ACC112 (cell line): ENCODE results near the gene SLC37A2.

Experiments used
- H2AFZ ChIP-seq: fragments of 200-600 bp; sonication (generic); one replicate; pipeline ENCODE4 v1.6.0; 2017; ENCODE audit warnings: antibody characterized with exemption, low read length; ENCODE audit not compliant: unreplicated experiment
- H3K27ac ChIP-seq: fragments of 200-600 bp; sonication (generic); 2 replicates; pipeline ENCODE4 v1.5.1; 2014; ENCODE audit warnings: low read depth, mild to moderate bottlenecking, antibody characterized with exemption, low read length, moderate library complexity
- H3K27me3 ChIP-seq: fragments of 200-600 bp; sonication (generic); 2 replicates; pipeline ENCODE4 v1.6.1; 2014; ENCODE audit warnings: mild to moderate bottlenecking, antibody characterized with exemption, low read length, moderate library complexity, mixed read lengths; ENCODE audit not compliant: insufficient read depth
- H3K36me3 ChIP-seq: fragments of 200-600 bp; sonication (generic); 2 replicates; pipeline ENCODE4 v1.6.1; 2016; ENCODE audit warnings: mild to moderate bottlenecking, antibody characterized with exemption, low read length, moderate library complexity, mixed read lengths; ENCODE audit not compliant: insufficient read depth
- H3K4me1 ChIP-seq: fragments of 200-600 bp; sonication (generic); one replicate; pipeline ENCODE4 v1.6.1; 2016; ENCODE audit warnings: low read length, mixed read lengths; ENCODE audit not compliant: insufficient read depth, unreplicated experiment, control insufficient read depth
- H3K4me3 ChIP-seq: fragments of 200-600 bp; sonication (generic); 2 replicates; pipeline ENCODE4 v1.5.1; 2014; ENCODE audit warnings: mild to moderate bottlenecking, low read depth, low read length
- H3K79me2 ChIP-seq: fragments of 200-600 bp; sonication (generic); one replicate; pipeline ENCODE4 v1.6.0; 2016; ENCODE audit warnings: low read length; ENCODE audit not compliant: control insufficient read depth, unreplicated experiment, insufficient read depth

SLC37A2 gene

DNA sequence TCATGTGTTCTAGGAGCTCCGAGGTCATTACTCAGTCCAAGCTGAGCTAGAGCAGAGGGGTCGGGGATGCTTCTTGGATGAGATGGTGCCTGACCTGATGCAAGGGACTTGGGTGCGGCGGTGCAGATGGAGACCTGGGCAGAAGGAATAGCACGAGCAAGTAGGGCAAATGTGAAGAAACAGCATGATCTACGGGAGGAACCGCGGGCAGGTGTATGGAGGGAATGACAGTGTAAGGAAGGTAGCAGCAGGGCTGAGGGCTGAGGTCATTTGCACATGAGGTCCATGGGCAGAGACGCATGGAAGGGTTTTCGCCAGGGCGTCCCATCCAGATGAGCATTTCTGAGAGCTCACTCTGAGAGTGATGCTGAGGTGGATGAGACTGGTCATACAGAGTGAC is 14.9 kb downstream of the SLC37A2 start:
- H3K27me3 ChIP-seq = no peaks in the 10 kb centered on the region
- peaks cover 11% of the 10 kb centered on the region for H3K4me1 ChIP-seq
- H3K27ac ChIP-seq = no peak overlapping the region
- H3K79me2 ChIP-seq = no peaks in the 10 kb centered on the region
- H3K4me3 ChIP-seq = no peak overlapping the region
- no peak overlapping the region for H2AFZ ChIP-seq
- no peaks in the 10 kb centered on the region for H3K36me3 ChIP-seq

DNA sequence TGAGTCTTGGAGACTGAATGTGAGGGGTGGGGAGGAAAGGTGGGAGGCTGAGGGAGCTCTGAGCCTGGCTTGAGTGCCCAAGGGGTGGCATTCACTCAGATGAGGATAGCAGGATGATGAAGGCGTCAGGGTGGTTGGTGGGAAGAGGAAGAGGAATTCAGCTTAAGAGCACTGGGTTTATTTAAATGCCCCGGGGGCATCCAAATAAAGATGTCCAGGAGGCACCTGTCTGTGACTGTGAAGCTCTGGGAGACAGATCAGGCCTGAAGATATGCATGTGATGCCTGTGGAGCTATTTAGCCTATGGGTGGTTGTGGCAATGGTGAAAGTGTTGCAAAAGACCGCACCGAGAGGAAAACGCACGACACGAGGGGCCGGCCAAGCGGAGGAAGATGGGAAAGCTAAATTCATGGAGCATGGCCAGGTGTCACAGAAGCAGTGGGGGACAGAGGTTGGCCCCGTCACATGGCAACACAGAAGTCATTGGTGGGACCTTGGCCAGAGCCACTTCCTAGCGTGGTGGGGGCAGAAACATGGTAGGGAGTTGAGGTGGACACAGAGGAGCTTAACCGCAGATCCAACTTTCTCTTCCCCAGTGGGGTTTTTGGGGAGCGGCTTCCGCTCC is 15.5 kb downstream of the SLC37A2 start:
- no peaks in the 10 kb centered on the region for H3K36me3 ChIP-seq
- H3K4me1 ChIP-seq = peaks cover 17% of the 10 kb centered on the region
- H2AFZ ChIP-seq = no peak overlapping the region
- H3K27ac ChIP-seq = no peak overlapping the region
- H3K27me3 ChIP-seq = no peaks in the 10 kb centered on the region
- H3K4me3 ChIP-seq = no peak overlapping the region
- no peaks in the 10 kb centered on the region for H3K79me2 ChIP-seq

DNA sequence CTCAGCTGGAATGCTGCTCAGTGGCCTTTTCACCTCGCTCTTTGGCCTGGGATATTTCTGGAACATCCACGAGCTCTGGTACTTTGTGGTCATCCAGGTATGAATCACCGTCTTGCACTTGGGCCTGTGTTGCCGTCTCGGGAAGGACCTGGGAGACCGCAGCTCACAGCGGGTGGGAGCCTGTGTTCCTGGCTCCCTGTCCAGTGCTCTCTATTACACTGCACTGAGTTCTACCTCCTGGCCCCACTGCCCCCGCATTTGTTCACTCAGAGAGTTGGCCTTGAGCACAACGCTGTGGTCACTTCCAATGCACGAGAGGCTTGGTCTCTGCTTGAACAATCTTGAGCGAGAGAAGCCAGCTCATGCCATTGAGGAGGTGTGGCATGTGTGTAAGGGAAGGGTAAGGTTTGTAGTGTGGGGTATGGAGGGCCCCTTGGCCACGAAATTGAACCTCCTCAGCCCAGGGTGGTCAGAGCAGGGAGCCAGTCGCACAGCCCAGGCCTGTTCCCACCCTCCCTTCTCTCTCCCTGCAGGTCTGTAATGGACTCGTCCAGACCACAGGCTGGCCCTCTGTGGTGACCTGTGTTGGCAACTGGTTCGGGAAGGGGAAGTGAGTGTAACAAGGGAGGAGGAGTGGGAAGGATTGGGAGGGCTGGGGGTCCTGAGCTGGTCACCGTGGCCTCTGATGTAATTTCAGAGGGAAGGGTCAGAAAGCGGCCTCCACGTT is 16.2 kb downstream of the SLC37A2 start:
- H3K27me3 ChIP-seq = no peaks in the 10 kb centered on the region
- H3K79me2 ChIP-seq = no peaks in the 10 kb centered on the region
- peaks cover 21% of the 10 kb centered on the region for H3K4me1 ChIP-seq
- no peak overlapping the region for H3K4me3 ChIP-seq
- H2AFZ ChIP-seq = no peak overlapping the region
- H3K36me3 ChIP-seq = no peaks in the 10 kb centered on the region
- no peak overlapping the region for H3K27ac ChIP-seq

DNA sequence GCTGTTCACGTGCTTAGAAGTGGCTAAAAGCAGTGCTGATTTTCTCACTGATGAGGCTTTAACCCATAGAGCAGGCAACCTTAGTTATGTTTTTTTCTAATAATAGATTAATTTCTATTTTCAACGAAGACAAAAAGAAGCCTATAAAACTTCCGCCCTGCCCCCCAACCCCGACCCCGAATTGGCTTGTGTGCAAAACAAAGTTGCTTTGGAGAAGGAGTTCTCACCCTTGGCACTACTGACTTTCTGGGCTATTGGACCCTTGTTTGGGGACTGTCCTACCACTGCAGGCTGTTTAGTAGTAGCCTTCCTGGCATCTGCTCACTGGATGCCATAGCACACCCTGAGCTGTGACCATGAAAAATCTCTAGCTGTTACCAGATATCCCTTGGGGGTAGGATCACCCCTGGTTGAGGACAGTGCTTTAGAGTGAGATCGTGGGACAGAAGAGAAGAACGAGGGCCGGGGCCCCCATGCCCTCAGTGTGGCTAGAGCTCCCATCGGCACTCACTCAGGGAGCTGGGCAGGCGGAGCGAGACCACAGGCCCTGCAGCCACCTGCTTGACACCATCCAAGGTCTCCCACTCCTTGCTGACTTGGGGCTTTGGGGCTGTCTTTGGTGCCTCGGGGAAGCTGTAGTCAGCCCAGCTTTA is 16.9 kb downstream of the SLC37A2 start:
- H3K27me3 ChIP-seq = no peaks in the 10 kb centered on the region
- H3K79me2 ChIP-seq = no peaks in the 10 kb centered on the region
- no peak overlapping the region for H3K27ac ChIP-seq
- no peaks in the 10 kb centered on the region for H3K36me3 ChIP-seq
- no peak overlapping the region for H3K4me3 ChIP-seq
- peaks cover 21% of the 10 kb centered on the region for H3K4me1 ChIP-seq
- H2AFZ ChIP-seq = no peak overlapping the region

DNA sequence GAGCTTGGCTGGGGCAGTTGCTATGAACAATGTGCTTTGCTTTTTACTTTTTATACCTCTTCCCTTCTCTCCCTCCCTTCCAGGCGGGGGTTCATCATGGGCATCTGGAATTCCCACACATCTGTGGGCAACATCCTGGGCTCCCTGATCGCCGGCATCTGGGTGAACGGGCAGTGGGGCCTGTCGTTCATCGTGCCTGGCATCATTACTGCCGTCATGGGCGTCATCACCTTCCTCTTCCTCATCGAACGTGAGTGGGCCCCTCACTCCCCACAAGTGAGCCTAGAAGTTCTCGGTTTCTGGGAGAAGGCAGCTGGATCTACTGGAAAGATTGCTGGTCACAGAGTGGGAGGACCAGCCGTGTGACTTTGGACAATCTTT is 17.4 kb downstream of the SLC37A2 start:
- H3K79me2 ChIP-seq = no peaks in the 10 kb centered on the region
- H2AFZ ChIP-seq = no peak overlapping the region
- no peaks in the 10 kb centered on the region for H3K36me3 ChIP-seq
- H3K4me1 ChIP-seq = peaks cover 21% of the 10 kb centered on the region
- H3K27ac ChIP-seq = no peak overlapping the region
- no peaks in the 10 kb centered on the region for H3K27me3 ChIP-seq
- no peak overlapping the region for H3K4me3 ChIP-seq

DNA sequence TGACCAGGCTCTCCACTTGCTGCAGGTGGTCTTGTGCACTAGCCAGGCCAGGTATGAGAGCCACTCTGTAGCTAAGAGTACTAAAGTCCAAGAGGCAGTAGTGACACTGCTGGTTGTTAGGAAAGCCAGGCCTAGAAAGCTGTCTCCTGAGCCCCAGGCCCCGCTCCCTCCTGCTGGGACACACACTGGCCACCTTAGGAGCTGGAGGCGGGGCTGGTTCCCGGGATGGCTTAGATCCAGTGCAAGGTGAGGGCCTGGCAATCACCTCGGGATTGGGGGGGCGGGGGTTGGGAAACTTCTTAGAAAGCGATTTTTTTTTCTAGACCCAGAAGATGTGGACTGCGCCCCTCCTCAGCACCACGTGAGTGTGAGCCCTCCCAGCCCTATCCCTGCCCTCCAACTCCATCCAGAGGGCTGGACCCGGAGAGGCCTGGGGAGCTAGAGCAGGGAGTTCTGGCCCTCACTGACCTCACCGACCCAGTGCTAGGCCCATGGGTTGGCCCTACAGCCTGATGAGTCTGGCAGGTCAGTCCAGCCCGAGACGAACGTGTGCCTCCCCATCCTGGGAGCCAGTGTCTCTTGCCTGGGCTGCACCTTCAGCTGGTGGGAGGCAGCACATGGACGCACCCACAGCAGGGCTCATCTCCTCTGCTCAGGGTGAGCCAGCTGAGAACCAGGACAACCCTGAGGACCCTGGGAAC is 18.1 kb downstream of the SLC37A2 start:
- H3K4me1 ChIP-seq = peaks cover 21% of the 10 kb centered on the region
- no peaks in the 10 kb centered on the region for H3K36me3 ChIP-seq
- H3K4me3 ChIP-seq = no peak overlapping the region
- H3K27ac ChIP-seq = no peak overlapping the region
- H3K79me2 ChIP-seq = no peaks in the 10 kb centered on the region
- no peaks in the 10 kb centered on the region for H3K27me3 ChIP-seq
- no peak overlapping the region for H2AFZ ChIP-seq

DNA sequence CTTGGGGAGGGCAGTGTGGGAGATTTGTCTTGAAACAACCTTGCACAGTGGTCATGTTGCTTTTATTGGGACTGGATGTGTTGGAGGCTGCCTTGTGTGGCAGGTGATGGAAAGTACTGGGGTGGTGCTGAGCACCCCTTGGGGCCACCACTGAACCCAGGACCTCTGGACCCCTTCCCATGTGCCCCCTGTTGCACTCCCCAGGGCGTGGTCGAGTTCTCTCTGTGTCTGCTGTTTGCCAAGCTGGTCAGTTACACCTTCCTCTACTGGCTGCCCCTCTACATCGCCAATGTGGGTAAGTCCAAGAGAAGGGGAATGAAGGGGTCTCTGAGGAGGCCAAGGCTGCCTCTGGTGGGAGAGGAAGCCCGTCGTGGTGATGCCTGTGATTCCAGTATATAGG is 18.9 kb downstream of the SLC37A2 start:
- peak overlapping the region; percentile 75; the same call in 1 of the 2 replicates for H3K27ac ChIP-seq
- H3K36me3 ChIP-seq = no peaks in the 10 kb centered on the region
- H3K79me2 ChIP-seq = no peaks in the 10 kb centered on the region
- H3K27me3 ChIP-seq = no peaks in the 10 kb centered on the region
- H2AFZ ChIP-seq = no peak overlapping the region
- no peak overlapping the region for H3K4me3 ChIP-seq
- peaks cover 21% of the 10 kb centered on the region for H3K4me1 ChIP-seq

DNA sequence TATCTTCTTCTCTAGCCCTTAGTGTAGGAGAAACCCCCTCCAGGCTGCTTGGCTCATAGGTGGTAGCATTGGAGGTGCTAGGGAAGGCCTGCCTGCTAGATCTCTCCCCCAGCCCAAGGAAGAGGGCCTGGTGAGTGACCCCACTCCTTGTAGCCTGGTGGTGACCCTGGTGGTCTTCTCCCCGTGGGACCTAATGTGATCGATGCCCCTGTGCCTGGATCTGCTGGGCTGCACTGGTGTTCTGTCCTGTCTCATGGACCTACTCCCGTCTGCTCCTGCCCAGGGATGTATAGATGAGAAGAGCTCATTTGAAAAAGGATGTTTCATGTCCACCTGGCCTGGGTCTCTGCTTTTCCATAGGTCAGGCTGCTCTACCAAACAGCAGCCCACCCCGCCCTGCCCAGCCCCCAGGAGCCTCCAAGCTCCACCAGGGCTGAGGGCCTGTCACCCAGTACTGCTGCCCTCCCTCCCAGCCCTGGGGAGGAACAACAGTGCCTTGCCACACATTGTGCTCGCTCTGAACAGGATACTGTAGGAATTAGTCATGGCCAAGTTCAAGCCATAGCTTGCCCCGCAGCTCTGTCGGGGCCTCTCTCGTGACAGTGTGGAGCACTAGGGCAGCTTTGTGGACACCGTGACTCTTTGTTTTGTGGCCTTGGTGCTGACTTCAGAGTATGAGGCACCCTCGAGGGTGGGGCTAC is 19.7 kb downstream of the SLC37A2 start:
- Histone ChIP-seq H3K4me1 (peaks cover 21% of the 10 kb centered on the region), H3K27ac (peak overlapping the region; percentile 75), H3K79me2 (no peaks in the 10 kb centered on the region), H3K36me3 (no peaks in the 10 kb centered on the region), H3K27me3 (no peaks in the 10 kb centered on the region), H3K4me3 (no peak overlapping the region), H2AFZ (no peak overlapping the region)

DNA sequence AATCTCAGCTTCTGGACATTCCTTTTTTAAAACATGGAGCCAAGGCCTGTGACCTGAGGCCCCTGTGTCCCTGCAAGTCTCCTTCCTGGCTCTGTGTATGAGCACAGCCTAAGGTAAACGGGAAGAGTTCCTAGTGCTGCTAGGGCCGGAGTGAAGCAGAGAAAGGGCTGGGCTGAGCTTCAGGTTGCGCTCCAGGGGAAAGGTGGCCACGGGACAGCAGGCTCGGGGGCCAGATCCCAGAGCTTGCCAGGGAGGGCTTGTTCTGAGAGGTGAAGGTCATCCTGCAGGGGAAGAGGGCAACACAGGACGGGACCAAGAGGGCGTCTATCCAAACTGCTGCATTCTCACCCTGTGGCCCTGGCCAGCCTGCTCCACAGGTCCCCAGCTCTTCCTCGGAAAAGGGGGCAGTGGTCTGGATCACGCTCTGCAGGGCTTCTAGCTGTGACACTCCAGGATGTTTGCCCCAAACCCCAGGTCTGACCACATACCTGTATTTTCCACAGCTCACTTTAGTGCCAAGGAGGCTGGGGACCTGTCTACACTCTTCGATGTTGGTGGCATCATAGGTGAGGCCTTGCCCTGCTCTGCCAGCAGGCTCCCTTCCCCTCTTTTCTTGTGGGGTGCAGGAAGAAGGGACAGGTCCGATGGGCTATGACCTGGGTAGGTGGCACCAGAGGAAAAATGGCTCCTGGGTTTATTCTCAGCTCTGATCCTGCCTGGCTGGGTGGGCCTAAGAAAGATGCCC is 20.4 kb downstream of the SLC37A2 start:
- H3K36me3 ChIP-seq = no peaks in the 10 kb centered on the region
- H3K27ac ChIP-seq = peak overlapping the region; percentile 75
- H3K79me2 ChIP-seq = no peaks in the 10 kb centered on the region
- H3K4me1 ChIP-seq = peaks cover 21% of the 10 kb centered on the region
- no peaks in the 10 kb centered on the region for H3K27me3 ChIP-seq
- no peak overlapping the region for H2AFZ ChIP-seq
- no peak overlapping the region for H3K4me3 ChIP-seq

DNA sequence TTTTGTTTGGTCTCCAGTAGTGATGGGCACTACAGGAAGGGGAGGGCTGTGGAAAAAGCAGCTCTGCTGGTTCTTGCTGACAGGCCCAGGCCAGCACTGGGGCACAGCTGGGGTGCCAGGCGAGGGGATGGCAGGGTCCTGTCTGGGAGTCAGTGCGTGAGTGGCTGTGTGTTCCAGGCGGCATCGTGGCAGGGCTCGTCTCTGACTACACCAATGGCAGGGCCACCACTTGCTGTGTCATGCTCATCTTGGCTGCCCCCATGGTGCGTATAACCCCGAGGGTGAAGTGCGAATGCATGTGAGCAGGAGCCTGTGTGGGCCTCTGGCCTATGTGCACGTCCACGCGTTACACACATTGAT is 20.9 kb downstream of the SLC37A2 start:
- Histone ChIP-seq H3K36me3 (no peaks in the 10 kb centered on the region), H3K79me2 (no peaks in the 10 kb centered on the region), H3K4me1 (peaks cover 21% of the 10 kb centered on the region), H2AFZ (no peak overlapping the region), H3K4me3 (no peak overlapping the region), H3K27me3 (no peaks in the 10 kb centered on the region), H3K27ac (no peak overlapping the region; the same call in 1 of the 2 replicates)
